GM10248 (cell line): ENCODE results near the gene HSD17B11.

Experiments
- CTCF ChIA-PET: fragments of 300-600 bp; sonication (Branson Sonifier 250); formaldehyde crosslinking; extraction: SDS; loops from one replicate; lab custom pipeline; 2021; ENCODE audit warnings: antibody characterized with exemption; lab: Yijun Ruan, JAX
- POLR2A ChIA-PET: fragments of 350-650 bp; sonication (Branson Sonifier 250); formaldehyde crosslinking; extraction: SDS; loops from one replicate; lab custom pipeline; 2020; ENCODE audit warnings: antibody characterized with exemption; lab: Yijun Ruan, JAX
- DNase-seq: peaks from one replicate; pipeline ENCODE4 v3.0.0; 2012; ENCODE audit errors: extremely low spot score
- TF ChIP-seq, protein P1 (sequence below): IDR thresholded peaks from 2 replicates; pipeline ENCODE4 v1.5.1; 2012; ENCODE audit warnings: mild to moderate bottlenecking, low read depth; ENCODE audit errors: extremely low read depth, missing control alignments, control extremely low read depth

HSD17B11 gene

DNA sequence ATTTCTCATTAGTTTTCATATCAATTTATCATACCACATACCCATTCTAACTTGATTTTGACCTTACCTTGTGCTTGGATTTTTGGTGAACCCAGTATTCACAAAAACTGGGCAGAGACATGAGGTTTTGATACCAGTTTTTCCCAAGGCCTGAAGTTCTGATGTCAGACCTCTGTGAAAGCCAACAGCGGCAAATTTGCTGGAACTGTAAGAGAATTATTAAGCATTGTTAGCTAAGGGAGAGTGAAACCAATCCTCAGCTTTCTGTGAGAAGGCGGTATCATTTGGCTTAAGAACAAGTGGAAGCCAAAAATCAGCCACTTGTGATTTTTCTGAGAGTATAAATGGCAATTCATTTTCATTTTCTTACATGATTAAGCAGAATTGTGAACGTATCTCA lies 77.2 kb downstream of the HSD17B11 start:
- CTCF ChIA-PET = interaction anchor here (0.9 kb wide), 1 partner anchor 10 kb away, joined by 3 read pairs; no protein-coding TSS in a partner anchor
- TF ChIP-seq, protein P1, sequence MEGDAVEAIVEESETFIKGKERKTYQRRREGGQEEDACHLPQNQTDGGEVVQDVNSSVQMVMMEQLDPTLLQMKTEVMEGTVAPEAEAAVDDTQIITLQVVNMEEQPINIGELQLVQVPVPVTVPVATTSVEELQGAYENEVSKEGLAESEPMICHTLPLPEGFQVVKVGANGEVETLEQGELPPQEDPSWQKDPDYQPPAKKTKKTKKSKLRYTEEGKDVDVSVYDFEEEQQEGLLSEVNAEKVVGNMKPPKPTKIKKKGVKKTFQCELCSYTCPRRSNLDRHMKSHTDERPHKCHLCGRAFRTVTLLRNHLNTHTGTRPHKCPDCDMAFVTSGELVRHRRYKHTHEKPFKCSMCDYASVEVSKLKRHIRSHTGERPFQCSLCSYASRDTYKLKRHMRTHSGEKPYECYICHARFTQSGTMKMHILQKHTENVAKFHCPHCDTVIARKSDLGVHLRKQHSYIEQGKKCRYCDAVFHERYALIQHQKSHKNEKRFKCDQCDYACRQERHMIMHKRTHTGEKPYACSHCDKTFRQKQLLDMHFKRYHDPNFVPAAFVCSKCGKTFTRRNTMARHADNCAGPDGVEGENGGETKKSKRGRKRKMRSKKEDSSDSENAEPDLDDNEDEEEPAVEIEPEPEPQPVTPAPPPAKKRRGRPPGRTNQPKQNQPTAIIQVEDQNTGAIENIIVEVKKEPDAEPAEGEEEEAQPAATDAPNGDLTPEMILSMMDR = no peak
- no peak for DNase-seq
- POLR2A ChIA-PET = no interaction called here

- TF ChIP-seq, protein P1 = no peak
- DNase-seq = no peak
- CTCF ChIA-PET = no interaction called here
- POLR2A ChIA-PET = no interaction called here
Measured at GRCh38 chr4:87311684-87312083, 79.3 kb downstream of the HSD17B11 start.

GRCh38 chr4:87310691-87311335 lies 80.2 kb downstream of the HSD17B11 start:
- TF ChIP-seq, protein P1 = no peak
- ChIA-PET CTCF (interaction anchor here (1.2 kb wide), 1 partner anchor 26 kb away, joined by 3 read pairs; no protein-coding TSS in a partner anchor), POLR2A (no interaction called here)
- DNase-seq = no peak

DNA sequence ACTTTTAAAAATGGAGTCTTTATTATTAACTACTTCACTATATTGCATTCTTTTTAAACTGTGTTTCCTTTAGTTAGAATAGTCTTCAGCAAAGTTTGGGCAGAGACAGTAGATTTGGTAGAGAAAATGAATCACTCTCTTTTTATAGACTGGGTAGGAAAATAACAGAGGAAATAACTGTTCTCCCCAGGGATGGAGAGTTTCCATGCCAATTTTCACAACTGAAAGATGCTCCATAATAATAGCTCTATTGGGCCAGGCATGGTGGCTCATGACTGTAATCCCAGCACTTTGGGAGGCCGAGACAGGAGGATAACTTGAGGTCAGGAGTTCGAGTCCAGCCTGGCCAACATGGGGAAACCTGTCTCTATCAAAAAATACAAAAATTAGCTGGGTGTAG lies 81.4 kb downstream of the HSD17B11 start:
- POLR2A ChIA-PET = no interaction called here
- TF ChIP-seq, protein P1 = no peak
- CTCF ChIA-PET = no interaction called here

DNA sequence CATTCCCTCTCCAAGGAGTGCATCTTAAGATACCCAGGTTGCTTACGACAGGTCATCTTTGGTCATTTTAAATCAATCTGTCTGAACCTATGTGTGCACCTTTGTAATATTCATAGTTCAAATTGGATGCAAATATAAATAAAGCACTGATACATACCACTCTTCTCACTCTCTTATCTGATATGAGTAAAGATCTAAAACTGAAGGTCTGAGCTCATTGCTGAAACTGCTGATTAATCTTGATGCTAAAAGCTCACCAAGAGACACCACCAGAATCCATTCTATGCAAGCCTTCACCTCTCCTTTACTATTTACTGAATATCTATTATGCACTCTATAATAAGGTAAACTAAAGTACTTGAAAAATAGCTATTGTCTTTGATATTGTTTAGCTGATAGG lies 84.9 kb downstream of the HSD17B11 start:
- POLR2A ChIA-PET = no interaction called here
- CTCF ChIA-PET = interaction anchor here (0.7 kb wide), 1 partner anchor 34 kb away, joined by 3 read pairs; no protein-coding TSS in a partner anchor
- DNase-seq = no peak
- TF ChIP-seq, protein P1 = no peak

More for the DNA sequence above, 81.4 kb downstream of the HSD17B11 start:
- DNase-seq = no peak

GRCh38 chr4:87305562-87305961 lies 85.4 kb downstream of the HSD17B11 start:
- ChIA-PET CTCF (interaction anchor here (0.7 kb wide), 1 partner anchor 35 kb away, joined by 3 read pairs; no protein-coding TSS in a partner anchor), POLR2A (no interaction called here)
- DNase-seq = no peak
- TF ChIP-seq, protein P1 = no peak
